PFSK-1 (cell line): ENCODE data around the gene ALPI.

Source experiments
- FOXP2 ChIP-seq: optimal IDR thresholded peaks from 2 replicates; pipeline ENCODE3; 2011; ENCODE audit warnings: borderline replicate concordance, control low read depth, inconsistent platforms; ENCODE audit not compliant: insufficient read depth; ENCODE audit errors: extremely low read length, extremely low read depth
- POLR2AphosphoS5 ChIP-seq: IDR thresholded peaks from 2 replicates; pipeline ENCODE4 v1.6.1; 2012; ENCODE audit warnings: low read depth, mild to moderate bottlenecking, control low read depth, low read length, moderate library complexity
- SIN3A ChIP-seq: IDR thresholded peaks from 2 replicates; pipeline ENCODE4 v1.6.1; 2012; ENCODE audit warnings: mild to moderate bottlenecking, low read length, moderate library complexity, borderline replicate concordance; ENCODE audit not compliant: insufficient read depth
- TF ChIP-seq, protein P1 (sequence below), 2 experiments: IDR thresholded peaks; 2 replicates each; pipeline versions ENCODE4 v1.6.1 to v1.8.0; 2011 to 2012; ENCODE audit warnings: low read depth in 2 of 2, low read length in 2 of 2, control low read depth in 1 of 2, inconsistent platforms in 1 of 2, mild to moderate bottlenecking in 1 of 2, moderate library complexity in 1 of 2; ENCODE audit not compliant: insufficient read depth in 1 of 2

DNA sequence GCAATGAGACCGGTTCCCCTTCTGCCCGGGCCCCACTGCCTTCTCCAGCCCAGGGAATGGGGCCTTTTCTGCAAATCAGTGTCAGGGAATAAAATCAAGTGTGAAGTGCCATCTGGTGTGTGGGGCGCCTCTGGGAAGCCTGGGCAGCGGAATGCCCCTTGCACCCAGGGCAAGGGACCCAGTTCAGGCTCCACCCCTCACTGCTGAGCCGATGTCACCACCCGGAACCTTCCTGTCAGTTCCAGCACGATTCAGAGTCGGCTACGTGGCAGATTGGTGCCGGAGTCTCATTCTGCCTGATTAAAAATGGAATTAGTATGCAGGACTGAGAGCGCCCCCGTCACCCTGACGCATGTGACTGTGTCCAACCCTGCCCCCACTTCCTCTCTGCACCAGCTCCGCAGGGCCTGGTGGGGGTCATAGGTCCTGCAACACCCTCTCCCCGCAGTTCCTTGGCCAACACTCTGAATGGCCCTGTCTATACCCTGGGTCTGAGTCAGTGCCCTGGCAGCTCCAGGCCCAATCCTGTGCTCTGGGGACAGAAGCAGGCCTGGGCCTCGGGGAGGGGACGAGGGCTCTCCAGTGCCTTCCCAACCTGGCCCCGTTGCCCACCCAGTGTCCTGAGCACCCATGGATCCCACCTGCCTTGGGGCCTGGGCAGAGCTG is 8.2 kb upstream of the ALPI start:
- TF ChIP-seq, protein P1, sequence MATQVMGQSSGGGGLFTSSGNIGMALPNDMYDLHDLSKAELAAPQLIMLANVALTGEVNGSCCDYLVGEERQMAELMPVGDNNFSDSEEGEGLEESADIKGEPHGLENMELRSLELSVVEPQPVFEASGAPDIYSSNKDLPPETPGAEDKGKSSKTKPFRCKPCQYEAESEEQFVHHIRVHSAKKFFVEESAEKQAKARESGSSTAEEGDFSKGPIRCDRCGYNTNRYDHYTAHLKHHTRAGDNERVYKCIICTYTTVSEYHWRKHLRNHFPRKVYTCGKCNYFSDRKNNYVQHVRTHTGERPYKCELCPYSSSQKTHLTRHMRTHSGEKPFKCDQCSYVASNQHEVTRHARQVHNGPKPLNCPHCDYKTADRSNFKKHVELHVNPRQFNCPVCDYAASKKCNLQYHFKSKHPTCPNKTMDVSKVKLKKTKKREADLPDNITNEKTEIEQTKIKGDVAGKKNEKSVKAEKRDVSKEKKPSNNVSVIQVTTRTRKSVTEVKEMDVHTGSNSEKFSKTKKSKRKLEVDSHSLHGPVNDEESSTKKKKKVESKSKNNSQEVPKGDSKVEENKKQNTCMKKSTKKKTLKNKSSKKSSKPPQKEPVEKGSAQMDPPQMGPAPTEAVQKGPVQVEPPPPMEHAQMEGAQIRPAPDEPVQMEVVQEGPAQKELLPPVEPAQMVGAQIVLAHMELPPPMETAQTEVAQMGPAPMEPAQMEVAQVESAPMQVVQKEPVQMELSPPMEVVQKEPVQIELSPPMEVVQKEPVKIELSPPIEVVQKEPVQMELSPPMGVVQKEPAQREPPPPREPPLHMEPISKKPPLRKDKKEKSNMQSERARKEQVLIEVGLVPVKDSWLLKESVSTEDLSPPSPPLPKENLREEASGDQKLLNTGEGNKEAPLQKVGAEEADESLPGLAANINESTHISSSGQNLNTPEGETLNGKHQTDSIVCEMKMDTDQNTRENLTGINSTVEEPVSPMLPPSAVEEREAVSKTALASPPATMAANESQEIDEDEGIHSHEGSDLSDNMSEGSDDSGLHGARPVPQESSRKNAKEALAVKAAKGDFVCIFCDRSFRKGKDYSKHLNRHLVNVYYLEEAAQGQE (IDR thresholded peaks at IDR 0.05; ENCODE audit: insufficient read depth in 1 of 2, low read depth in 2 of 2, low read length in 2 of 2) = no peak
- TF ChIP-seq POLR2AphosphoS5 (no peak), FOXP2 (no peak), SIN3A (no peak)
